ENCODE data around the gene GNL1. TPM values are rescaled to one million over a fixed set of nuclear protein-coding genes. Genes with fewer than 3 reads are reported as not detected.

The GNL1 gene
- total RNA-seq, 1 donor from 2014 or later = 81.0 TPM

GRCh38 chr6:30555816-30556065, 548 bp downstream of the GNL1 start:
- Mint-ChIP-seq H3K27me3 (ENCODE audit: unreplicated experiment) (no peaks in the 10 kb centered on the region), H3K9me3 (ENCODE audit: unreplicated experiment) (no peaks in the 10 kb centered on the region), H3K36me3 (ENCODE audit: unreplicated experiment) (peaks cover 31% of the 10 kb centered on the region), H3K4me1 (ENCODE audit: unreplicated experiment) (peaks cover 28% of the 10 kb centered on the region), H3K4me3 (ENCODE audit: unreplicated experiment) (peak overlapping the region; percentile 97), H3K27ac (ENCODE audit: unreplicated experiment) (peak overlapping the region; percentile 99)
- TF ChIP-seq CTCF (IDR thresholded peaks at IDR 0.05) = no peak
- no peak for DNase-seq (ENCODE audit: extremely low spot score, unreplicated experiment)

- no peak for TF ChIP-seq CTCF (IDR thresholded peaks at IDR 0.05)
- Mint-ChIP-seq H3K4me1 (ENCODE audit: unreplicated experiment) (peaks cover 28% of the 10 kb centered on the region), H3K27me3 (ENCODE audit: unreplicated experiment) (no peaks in the 10 kb centered on the region), H3K36me3 (ENCODE audit: unreplicated experiment) (peaks cover 36% of the 10 kb centered on the region), H3K9me3 (ENCODE audit: unreplicated experiment) (no peaks in the 10 kb centered on the region), H3K27ac (ENCODE audit: unreplicated experiment) (peak overlapping the region; percentile 99), H3K4me3 (ENCODE audit: unreplicated experiment) (peak overlapping the region; percentile 97)
- DNase-seq (ENCODE audit: extremely low spot score, unreplicated experiment) = no peak
Measured at GRCh38 chr6:30554962-30555815, 1.1 kb downstream of the GNL1 start.

GRCh38 chr6:30554404-30554803, 1.9 kb downstream of the GNL1 start:
- H3K4me1 Mint-ChIP-seq (ENCODE audit: unreplicated experiment) = peaks cover 27% of the 10 kb centered on the region

GRCh38 chr6:30548375-30548774, 7.9 kb downstream of the GNL1 start:
- H3K27me3 Mint-ChIP-seq (ENCODE audit: unreplicated experiment) = no peaks in the 10 kb centered on the region
- no peak for DNase-seq (ENCODE audit: extremely low spot score, unreplicated experiment)
- no peaks in the 10 kb centered on the region for H3K9me3 Mint-ChIP-seq (ENCODE audit: unreplicated experiment)
- peaks cover 44% of the 10 kb centered on the region for H3K36me3 Mint-ChIP-seq (ENCODE audit: unreplicated experiment)
- H3K4me1 Mint-ChIP-seq (ENCODE audit: unreplicated experiment) = no peaks in the 10 kb centered on the region
- no peak overlapping the region for H3K27ac Mint-ChIP-seq (ENCODE audit: unreplicated experiment)
- no peak for TF ChIP-seq CTCF (IDR thresholded peaks at IDR 0.05)
- no peak overlapping the region for H3K4me3 Mint-ChIP-seq (ENCODE audit: unreplicated experiment)

More at GRCh38 chr6:30554404-30554803, 1.9 kb downstream of the GNL1 start:
- Mint-ChIP-seq H3K9me3 (ENCODE audit: unreplicated experiment) (no peaks in the 10 kb centered on the region), H3K27ac (ENCODE audit: unreplicated experiment) (peak overlapping the region; percentile 99), H3K4me3 (ENCODE audit: unreplicated experiment) (peak overlapping the region; percentile 97), H3K27me3 (ENCODE audit: unreplicated experiment) (no peaks in the 10 kb centered on the region), H3K36me3 (ENCODE audit: unreplicated experiment) (peaks cover 40% of the 10 kb centered on the region)
- DNase-seq (ENCODE audit: extremely low spot score, unreplicated experiment) = no peak
- no peak for TF ChIP-seq CTCF (IDR thresholded peaks at IDR 0.05)

GRCh38 chr6:30547454-30547853, 8.8 kb downstream of the GNL1 start:
- H3K4me1 Mint-ChIP-seq (ENCODE audit: unreplicated experiment) = peaks cover 4% of the 10 kb centered on the region

More at GRCh38 chr6:30547454-30547853, 8.8 kb downstream of the GNL1 start:
- Mint-ChIP-seq H3K9me3 (ENCODE audit: unreplicated experiment) (no peaks in the 10 kb centered on the region), H3K4me3 (ENCODE audit: unreplicated experiment) (no peak overlapping the region), H3K36me3 (ENCODE audit: unreplicated experiment) (peaks cover 35% of the 10 kb centered on the region), H3K27ac (ENCODE audit: unreplicated experiment) (no peak overlapping the region), H3K27me3 (ENCODE audit: unreplicated experiment) (no peaks in the 10 kb centered on the region)
- TF ChIP-seq CTCF (IDR thresholded peaks at IDR 0.05) = no peak
- DNase-seq (ENCODE audit: extremely low spot score, unreplicated experiment) = no peak

Data from osteocyte (in vitro differentiated cells).